Posterior cingulate gyrus (tissue), 11 donors: Measurements from ENCODE around the gene SPATA12.
"Not testable (repeated sequence)": the region's sequence is repeated elsewhere in the genome, so short reads cannot be mapped to it uniquely, and the experiment has no call there.

Source experiments
- DNase-seq, 10 donors: peaks; one replicate each; pipeline versions ENCODE4 v3.0.0 to v3.0.0-alpha.2; 2020 to 2021; ENCODE audit warnings: mixed read lengths in 3 of 10
- intact Hi-C: fragments of 100-400 bp; cut with DNase I; formaldehyde crosslinking; loops from one replicate; pipeline ENCODE4 v1.15.1; 2023

Gene SPATA12

DNA sequence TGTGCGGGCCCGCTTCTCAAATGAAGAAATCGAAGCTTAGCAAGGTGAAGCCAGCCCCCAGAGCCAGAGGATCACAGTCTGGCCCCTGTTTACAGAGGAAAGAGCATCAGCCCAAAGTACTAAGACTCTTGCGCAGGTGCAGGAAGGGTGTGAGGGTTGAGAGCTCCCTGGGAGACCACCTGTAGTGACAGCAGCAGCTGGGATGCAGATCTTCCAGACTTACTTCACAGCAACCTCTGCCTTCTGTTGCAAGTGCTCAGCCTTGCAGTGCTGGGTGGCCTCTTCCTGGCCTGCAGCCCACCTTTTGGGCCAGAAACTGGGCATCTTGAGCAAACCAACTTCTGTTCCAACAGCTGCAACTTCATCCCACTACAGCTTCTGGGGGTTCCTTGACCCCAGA is 19.7 kb downstream of the SPATA12 start:
- no peak for DNase-seq
- intact Hi-C loops, result no loop called here

DNA sequence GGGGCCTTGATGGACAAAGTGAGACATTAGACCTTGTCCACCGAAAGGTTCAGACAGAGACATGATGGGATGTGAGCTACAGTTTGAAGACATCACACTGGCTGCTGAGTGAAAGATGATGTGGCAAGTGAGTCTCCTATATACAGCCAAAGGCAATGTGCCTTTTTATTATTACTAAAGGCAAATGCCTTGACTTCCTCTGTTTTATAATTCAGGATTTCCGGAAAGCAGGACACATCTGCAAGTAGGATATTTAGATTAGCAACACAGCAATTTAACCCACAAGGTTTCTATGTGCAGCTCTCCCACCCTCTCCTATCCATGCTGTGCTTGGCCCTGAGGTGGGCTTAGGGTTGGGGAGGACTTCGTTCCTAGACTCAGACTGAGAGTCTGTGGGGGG is 20.7 kb downstream of the SPATA12 start:
- no peak for DNase-seq
- intact Hi-C loops, result no loop called here

- no peak for DNase-seq
- intact Hi-C loops, result no loop called here
Measured at GRCh38 chr3:57082481-57082880, 22.0 kb downstream of the SPATA12 start.

DNA sequence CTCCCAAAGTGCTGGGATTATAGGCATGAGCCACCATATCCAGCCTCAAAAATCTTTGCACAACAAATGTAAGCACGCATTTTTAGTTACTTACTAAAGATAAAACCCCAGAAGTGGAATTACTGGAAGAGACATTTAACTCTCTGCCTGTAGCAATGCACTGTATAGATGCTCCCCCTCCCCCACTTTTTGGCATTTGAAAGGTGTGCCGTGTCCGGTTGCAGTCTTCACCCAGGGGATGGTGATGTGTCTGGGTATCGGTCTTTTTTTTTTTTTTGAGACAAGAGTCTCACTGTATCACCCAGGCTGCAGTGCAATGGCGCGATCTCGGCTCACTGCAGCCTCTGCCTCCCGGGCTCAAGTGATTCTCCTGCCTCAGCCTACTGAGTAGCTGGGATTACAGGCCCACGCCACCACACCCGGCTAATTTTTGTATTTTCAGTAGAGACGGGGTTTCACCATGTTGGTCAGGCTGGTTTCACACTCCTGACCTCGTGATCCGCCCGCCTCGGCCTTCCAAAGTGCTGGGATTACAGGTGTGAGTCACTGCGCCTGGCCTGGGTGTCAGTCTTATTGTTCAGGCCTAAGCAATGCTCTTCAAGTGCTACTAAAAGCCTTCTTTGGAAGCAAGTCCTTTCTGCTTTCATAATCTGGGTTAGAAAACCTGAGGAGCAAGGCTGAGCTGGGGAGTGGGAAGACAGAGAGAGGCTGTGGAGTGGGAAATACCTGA is 23.0 kb downstream of the SPATA12 start:
- intact Hi-C loops, DNase-seq: not testable (repeated sequence)

GRCh38 chr3:57085211-57085610 is 24.7 kb downstream of the SPATA12 start:
- DNase-seq, result peak in 1 of 10 donors; percentile 24
- intact Hi-C loops, result no loop called here

- no peak for DNase-seq
Measured at GRCh38 chr3:57086201-57086600, 25.7 kb downstream of the SPATA12 start.

DNA sequence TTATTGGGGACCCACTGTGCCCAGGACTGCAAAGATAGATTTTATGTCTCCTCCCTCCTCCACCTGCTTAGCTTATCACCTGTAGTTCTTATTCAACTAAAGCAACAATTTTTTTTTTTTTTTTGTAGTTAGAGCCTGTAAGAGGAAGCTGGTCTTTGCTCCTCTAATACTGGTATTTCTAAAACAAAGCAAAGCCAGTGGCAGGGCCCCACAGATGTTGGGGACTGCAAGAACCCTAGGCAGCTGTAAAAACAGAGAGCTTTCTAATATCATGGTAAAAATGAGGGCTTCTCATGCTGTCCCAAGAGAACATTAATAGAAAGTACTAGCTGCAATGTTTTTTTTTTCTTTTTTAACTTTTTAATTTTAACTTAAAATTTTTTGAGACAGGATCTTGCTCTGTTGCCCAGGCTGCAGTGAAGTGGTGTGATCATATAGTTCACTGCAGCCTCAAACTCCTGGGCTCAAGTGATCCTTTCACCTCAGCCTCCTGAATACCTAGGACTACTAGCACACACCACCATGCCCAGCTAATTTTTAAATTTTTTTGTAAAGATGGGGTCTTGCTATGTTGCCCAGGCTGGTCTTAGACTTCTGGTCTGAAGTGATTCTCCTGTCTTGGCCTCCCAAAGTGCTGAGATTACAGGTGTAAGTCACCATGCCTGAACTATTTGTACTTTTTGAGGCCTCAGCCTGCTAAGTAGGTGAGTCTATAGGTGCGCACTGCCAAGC is 27.1 kb downstream of the SPATA12 start:
- DNase-seq, result peak in 1 of 10 donors; percentile 29
- intact Hi-C loops, result no loop called here

More at GRCh38 chr3:57086201-57086600, 25.7 kb downstream of the SPATA12 start:
- intact Hi-C loops, result no loop called here

DNA sequence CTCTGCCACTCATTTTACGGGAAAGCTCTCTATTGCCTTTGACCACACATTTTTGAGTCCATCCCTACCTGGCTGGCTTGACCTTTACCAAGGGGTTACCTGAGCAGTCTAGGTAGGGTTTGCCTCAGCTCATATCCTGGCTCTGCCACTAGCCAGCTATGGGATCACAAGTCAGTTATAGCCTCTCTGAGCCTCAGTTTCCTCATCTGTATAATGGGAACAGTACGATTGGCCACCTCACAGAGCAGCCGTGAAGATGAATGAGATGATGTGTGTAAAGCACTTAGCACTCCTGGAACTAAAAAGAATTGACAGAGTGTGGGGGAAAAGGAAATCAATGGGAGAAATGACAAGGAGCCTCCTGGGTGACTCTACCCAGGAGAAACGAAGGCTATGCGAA is 28.0 kb downstream of the SPATA12 start:
- intact Hi-C loops, result no loop called here
- DNase-seq, result no peak

DNA sequence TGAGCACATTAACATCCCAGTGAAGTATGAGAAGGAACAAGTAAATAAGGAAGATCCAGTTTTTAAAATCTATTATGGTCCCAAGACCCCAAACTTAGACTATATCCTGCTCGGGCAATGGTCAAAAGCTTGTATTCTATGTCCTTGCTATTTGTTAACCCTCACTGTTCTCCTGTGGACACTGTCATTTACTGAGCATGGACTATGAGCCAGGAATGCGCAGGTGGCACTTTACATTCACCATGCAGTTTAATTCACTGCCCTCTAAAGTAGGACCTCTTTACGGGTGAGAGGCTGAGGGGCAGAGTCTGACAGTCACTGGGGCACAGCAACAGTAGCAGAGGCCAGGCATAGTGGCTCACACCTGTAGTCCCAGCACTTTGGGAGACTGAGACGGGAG is 28.6 kb downstream of the SPATA12 start:
- DNase-seq, result no peak
- intact Hi-C loops, result no loop called here

- DNase-seq, result no peak
Measured at GRCh38 chr3:57091521-57092273, 31.2 kb downstream of the SPATA12 start.

GRCh38 chr3:57093489-57093888 is 33.0 kb downstream of the SPATA12 start:
- intact Hi-C loops, result no loop called here
- DNase-seq, result peak in 1 of 10 donors; percentile 12

More at GRCh38 chr3:57091521-57092273, 31.2 kb downstream of the SPATA12 start:
- intact Hi-C loops, result no loop called here

- intact Hi-C loops, result no loop called here
- DNase-seq, result no peak
Measured at GRCh38 chr3:57093971-57094535, 33.6 kb downstream of the SPATA12 start.

- intact Hi-C loops, result no loop called here
- peak in 1 of 10 donors; percentile 16 for DNase-seq
Measured at GRCh38 chr3:57094575-57094974, 34.1 kb downstream of the SPATA12 start.

GRCh38 chr3:57095363-57095762 is 34.9 kb downstream of the SPATA12 start:
- intact Hi-C loops, result loop anchor here (5.0 kb wide), 1 partner anchor 98 kb away; no protein-coding TSS in a partner anchor
- no peak for DNase-seq

DNA sequence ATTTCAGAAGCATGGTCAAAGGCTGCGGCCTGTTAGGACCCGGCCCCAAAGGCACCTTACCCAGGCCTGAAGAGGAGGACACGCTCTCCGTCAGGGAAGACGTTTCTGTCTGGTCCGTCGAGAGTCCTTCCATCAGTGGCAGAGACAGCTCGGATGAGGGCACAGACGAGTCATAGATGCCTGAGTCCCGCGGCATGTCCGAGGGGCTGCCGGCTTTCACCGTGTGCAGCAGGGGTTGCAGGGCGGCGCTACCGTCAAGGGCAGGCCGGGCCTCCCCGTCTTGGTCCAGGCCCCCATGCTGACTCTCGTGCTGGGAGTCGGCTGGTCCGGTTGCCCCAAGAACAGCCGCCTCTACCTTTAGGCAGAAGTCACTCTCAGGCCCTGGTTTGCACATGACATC is 37.1 kb downstream of the SPATA12 start:
- DNase-seq, result peak in 1 of 10 donors; percentile 54
- intact Hi-C loops, result loop anchor here (5.0 kb wide), 1 partner anchor 100 kb away; no protein-coding TSS in a partner anchor

DNA sequence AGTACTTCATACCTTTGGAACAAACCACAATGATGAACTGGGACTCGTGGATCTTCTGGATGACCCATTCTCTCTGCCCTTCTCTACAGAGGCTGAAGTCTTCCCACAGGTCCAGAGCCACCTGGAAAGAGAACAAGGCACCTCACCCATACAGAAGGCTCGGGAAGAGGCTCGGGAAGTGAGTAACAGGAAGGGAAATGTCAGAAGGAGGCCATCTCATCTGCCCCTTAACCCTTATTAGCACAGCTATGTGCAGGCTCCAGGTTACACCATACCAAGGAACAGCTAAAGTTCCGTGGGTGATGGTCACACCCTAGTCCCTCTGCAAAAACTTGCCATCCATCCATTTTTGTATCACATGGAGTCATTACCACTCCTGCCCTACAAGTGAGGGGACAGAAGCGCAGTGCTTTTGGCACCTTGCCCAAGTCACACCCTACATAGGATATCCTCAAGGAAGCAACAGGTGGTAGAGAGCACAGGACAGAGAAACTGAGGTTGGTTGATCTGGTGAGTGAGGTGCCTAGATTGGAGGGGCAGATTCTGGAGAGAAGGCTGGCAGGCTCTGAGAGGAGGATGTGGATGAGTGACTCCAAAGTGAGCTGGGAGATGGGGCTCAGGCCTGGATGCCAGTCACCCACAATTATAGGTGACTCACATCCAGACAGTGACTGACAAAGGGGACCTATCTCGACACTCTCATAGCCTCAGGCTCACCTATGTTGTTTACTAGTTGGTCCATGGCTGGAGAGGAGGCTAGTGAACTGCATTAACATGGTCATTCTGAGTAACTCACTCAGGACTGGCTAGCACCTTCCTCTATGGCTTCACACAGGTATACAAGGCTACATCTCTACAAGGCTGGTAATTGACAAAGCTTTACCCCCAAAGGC is 38.2 kb downstream of the SPATA12 start:
- peak in 1 of 10 donors; percentile 68 for DNase-seq
- intact Hi-C loops, result loop anchor here (5.0 kb wide), 1 partner anchor 101 kb away; no protein-coding TSS in a partner anchor

GRCh38 chr3:57100046-57100695 is 39.7 kb downstream of the SPATA12 start:
- peak in 8 of 10 donors; percentile 43 to 91 (median 76) for DNase-seq
- intact Hi-C loops, result loop anchor here (5.0 kb wide), 1 partner anchor 122 kb away; no protein-coding TSS in a partner anchor

DNA sequence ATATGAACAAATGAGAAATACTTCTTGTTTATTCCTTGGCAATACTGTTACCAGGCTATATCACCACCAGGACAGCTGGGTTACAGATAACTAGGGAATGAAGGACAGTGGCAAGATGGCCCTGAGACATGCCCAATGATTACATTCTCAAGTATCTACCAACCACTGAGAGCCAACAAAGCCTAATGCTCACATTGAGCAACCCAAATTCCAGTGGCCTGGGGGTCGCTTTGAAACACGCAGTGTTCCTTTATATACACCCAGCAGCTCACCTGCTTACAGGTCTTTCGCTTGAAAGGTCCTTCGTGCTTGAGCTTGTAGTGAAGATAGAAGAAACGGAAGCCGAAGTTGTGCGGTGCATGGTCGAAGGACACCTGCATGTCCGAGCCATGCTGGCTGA is 45.1 kb downstream of the SPATA12 start:
- no peak for DNase-seq
- intact Hi-C loops, result no loop called here

DNA sequence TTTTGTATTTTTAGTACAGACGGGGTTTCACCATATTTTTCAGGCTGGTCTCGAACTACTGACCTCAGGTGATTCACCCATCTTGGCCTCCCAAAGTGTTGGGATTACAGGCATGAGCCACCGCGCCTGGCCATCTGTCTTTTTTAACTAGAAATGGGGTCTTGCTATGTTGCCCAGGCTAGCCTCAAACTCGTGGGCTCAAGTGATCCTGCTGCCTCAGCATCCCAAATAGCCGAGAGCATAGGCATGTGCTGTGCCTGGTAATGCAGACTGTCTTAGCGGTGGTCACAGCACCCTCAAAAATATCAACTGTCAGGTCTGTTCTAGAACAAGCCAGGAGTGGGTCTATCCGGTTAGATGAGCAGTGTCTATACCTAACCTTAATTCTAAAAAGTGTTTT is 48.2 kb downstream of the SPATA12 start:
- DNase-seq, result no peak
- intact Hi-C loops, result no loop called here
